C1 segment of cervical spinal cord (tissue), 14 donors: ENCODE measurements around the gene OTOF.
A peak's percentile ranks its signal among the peaks of the same experiment; 100 is the strongest.
"Not testable (repeated sequence)": the region's sequence is repeated elsewhere in the genome, so short reads cannot be mapped to it uniquely, and the experiment has no call there.

Experiments
- DNase-seq, 14 donors: peaks; one replicate each; lab custom pipeline; 2025; lab: John Stamatoyannopoulos, UW

The OTOF gene

DNA sequence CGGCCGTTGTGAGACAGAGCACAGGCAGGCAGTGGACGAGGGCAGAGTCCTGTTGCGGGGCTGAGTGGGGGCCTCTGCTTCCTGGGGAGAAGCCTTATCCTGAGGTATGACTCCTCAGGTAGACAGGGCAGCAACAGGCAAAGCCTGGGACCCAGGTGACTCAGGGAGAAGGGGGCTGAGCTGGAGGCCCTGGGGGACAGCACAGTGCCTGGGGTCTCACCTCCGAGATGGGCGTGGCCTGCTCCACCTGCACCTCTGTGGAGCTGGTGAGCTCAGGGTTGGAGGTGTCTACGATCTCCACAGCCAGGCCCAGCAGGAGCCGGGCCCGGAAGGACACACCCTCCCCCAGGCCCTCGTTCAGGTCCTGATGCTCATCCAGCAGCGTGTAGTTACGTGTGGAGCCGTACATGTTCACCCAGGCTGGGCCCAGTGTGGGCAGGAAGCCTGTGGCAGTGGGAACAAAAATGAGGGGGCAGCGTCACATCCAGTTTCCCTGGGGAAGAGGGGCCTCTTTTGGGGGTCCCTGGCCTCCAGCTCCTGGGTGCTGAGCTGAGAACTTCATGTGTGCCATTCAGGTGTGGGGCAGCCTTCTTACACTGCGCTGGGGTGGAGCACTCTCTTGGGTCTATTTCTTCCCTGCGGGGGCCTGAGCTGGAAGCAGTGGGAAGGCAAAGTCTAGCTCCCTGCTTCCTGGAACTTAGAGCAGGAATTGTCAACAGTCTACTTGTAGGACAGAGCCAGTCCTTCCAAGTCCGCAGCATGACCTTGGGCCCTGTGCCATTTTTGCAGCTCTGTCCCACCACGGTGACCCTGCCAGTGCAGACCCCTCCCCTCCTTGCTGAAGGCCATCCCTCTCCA, 2.9 kb upstream of the OTOF start:
- no peak for DNase-seq

DNA sequence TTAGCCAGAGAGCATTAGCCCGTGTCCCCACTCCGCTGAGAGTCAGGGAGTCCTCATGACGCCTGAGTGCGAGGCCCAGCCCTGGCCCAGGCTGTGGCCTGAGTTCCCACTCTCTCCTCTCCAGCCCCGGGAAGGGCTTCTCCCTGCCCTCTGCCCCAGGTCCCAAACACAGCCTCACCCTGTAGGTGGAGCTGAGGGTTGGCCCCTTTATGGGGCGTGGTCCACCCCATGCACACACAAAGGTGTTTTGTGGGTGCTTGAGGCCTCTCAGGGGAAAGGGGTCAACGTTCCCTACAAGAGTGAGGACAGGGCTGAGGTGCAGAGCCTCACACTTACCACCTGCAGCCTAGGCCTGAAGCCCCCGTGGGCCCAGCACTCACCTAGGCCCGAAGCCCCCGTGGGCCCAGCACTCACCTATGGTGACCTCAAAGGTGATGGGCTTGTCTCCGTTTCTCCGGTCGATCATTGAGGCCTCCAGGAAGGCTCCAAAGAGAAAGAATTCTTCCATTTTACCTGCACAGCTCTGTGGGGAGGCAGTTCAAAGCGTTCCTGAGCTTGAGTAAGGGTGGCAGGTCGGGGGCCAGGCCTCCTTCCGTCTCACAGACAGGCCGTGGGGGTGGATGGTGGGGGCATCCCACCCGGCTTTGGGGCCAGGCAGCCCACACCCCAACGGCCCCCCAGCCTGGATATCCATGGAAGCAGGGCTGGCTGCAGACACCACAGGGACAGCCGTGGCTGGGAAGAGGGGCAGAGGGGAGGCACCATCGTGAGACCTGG, 2.1 kb upstream of the OTOF start:
- no peak for DNase-seq

- DNase-seq, result no peak
Observed at GRCh38 chr2:26479131-26479788, 1.3 kb upstream of the OTOF start.

GRCh38 chr2:26478366-26478765, 442 bp upstream of the OTOF start:
- no peak for DNase-seq

DNA sequence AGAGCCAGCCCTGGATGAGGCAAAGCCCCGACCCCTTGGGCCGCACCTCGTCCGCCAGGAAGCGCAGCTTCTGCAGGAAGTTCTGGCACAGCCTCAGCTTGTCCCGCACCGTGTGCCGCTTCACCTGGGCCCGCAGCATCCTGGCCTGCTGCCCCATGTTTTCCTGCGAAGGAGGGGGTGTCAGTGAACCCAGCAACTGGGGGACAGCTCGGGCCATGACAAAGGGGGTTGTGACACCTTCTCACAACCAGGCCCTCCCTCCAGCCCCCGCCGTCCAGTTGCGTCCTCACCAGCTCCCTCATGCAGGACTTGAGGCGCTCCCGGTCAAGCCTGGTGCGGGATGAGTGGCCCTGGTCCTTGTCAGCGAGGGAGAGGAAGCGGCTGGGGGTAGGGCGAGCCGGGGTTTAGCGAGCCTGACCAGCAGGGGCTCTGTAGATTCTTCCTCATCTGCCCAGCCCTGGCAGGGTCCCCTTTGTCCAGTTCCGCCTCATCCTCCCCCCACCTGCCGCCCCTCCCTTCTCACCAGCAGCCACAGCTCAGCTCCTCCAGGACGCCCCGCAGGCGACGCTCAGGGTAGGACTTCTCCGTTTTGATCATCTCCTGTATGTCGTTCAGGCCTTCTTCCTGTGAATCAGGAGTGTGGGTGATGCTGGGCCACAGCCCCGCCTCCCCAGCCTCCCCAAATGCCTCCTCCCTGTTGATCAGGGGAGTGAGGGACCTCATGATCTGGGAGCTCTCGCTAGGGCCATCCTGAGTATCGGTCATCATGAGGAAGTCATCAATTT, 606 bp downstream of the OTOF start:
- DNase-seq, result no peak

DNA sequence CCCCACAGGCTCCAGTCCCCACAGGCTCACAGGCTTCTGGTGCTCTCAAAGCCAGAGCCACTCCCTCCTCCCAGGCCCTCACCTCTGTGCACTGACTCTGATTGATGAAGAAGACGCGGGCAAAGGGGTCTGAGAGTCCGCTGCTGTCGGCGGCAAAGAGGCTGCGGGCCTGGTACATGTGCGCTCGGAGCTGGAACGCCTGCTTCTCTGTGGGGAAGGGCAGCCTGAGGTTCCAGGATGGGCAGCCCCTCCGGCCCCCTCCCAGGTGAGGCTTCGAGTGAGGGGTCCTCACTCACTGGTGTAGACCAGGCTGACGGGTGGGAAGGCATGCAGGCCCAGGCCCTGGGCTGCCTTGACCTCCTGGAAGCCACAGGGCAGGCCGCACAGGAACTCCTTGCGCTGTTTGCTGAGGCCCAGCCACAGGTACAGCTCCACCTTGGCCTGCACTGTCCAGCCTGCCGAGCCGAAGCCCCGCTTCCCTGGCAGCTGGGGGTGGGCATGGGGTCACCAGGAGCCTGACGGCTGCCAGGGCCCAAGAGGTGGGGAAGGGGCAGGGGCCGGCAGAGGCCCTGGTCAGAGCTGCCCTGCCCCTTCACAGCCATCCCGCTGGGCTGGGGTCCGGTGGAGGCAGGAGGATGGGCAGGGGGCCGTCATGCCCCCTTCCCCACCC, 2.0 kb downstream of the OTOF start:
- DNase-seq, result no peak

GRCh38 chr2:26475037-26475436, 2.9 kb downstream of the OTOF start:
- DNase-seq, result no peak

GRCh38 chr2:26474261-26474785, 3.6 kb downstream of the OTOF start:
- no peak for DNase-seq

- no peak for DNase-seq
Observed at GRCh38 chr2:26473796-26474195, 4.1 kb downstream of the OTOF start.

GRCh38 chr2:26472821-26473655, 4.9 kb downstream of the OTOF start:
- no peak for DNase-seq

DNA sequence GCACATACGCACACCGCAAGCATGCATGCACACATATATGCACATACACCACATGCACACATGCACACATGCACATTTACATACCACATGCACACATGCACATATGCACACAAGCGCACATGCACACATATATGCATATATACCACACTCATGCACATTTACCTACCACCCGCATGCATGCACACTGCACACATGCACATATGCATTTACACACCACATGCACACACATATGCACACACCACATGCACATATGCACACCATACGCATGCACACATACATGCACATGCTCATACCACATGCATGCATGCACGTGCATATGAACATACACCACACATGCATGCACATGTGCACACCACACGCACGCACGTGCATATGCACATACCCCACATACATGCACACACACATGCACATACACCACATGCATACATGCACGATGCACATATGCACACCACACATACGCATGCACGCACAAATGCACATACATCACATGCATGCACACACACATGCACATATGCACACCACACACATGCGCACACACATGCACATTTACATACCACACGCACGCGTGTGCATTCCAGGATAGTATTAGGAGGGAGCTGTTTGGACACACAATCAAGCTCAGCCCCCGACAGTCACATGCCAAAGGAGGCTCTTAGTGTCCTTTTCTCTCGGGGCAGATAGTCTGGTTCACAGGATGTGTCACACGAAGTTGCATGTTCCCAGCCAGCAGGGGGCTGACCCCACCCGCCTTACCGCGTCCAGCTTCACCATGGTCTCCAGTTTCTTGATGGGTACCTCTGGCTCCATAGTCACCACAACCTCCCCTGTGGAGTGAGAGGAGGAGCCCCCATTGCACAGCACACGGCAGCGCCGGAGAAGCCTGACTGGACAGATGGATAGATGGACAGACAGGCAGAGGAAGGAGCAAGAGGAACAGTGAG, 5.9 kb downstream of the OTOF start:
- no peak for DNase-seq

DNA sequence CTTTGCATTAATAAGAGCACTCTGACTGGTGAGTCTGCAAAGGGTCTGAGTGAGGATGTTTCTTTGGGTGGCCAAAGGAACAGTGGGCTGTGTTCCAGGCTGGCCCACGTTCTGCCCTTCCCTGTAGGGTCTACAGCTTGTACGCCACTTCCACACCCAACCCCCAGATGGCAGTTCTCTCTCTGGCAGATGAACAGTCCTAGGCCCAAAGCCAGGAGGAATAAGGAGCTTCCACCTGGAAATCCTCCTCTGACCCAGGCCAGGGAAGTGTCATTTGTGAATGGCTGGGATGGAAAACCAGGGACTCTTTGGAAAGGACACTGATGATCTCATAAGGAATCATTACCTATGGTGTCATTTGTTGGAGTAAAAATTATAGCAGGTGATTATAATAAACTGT, 6.6 kb downstream of the OTOF start:
- DNase-seq, result peak in 2 of 14 donors; percentile 2 to 82

DNA sequence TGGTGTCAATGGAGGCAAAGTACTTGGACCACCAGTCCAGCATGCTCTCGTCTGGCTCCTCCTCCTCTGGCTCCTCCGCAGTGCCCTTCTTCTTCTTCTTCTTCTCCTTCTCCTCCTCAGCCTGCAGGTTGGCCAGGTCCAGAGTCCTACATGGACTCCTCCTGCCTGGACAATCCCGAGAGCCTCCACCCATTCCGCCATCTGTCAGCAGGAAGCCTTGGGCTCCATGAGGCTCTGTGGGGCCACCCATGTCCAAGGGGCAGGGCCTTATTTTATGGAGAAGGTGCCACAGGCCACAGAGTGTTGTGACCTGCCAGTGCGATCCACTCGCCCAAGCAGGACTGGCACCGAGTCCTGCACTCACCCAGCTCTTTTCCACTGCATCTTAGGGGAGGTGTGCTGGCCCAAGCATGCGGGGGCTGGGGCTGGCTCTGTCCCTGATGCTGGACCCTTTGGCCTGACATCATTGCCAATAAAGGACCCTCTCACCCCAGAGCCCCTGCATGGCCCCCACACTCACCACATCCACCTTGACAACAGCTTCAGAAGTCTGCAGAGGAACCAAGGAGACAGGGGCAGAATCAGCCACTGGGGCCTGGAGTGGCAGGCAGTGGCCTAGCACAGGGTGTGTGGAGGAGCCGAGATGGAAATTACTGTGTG, 7.2 kb downstream of the OTOF start:
- no peak for DNase-seq

DNA sequence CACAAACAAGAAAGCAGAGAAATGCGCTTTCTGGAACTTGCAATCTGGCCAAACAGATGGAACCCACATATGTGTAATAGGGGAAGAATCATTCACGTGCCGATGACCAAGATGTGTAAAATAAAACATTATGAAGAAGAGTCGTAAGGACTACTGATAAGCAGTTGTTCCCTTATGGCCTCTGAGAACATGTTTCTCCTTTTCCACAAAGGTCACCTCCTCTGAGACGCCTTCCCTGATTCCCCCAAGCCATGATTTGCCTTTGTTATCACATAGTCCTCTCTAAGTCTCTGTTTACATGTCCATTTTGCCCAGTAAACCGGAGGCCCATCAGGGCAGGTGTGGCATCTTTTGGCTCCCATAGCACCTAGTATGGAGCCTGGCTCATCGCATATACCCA, 8.0 kb downstream of the OTOF start:
- no peak for DNase-seq

- no peak for DNase-seq
Observed at GRCh38 chr2:26469092-26469710, 8.7 kb downstream of the OTOF start.

DNA sequence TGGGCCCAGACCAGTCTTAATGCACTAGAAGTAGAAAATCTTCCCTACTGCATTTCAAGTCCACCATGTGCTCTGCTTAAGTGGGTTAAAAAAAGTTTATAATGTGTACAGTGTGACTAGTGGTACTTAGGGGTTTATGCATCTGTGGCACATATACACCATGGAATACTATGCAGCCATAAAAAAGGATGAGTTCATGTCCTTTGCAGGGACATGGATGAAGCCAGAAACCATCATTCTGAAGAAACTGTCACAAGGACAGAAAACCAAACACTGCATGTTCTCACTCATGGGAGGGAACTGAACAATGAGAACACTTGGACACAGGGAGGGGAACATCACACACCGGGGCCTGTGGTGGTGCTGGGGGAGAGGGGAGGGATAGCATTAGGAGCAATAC, 9.4 kb downstream of the OTOF start:
- DNase-seq, result not testable (repeated sequence)

- no peak for DNase-seq
Observed at GRCh38 chr2:26466662-26467310, 11.1 kb downstream of the OTOF start.
